Fibroblast of villous mesenchyme (primary cell): Measurements from ENCODE around the gene MICU1. TPM values are rescaled to one million over a fixed set of nuclear protein-coding genes. Genes with fewer than 3 reads are reported as not detected.

Experiments
- DNase-seq: peaks from one replicate; pipeline ENCODE4 v3.0.0-alpha.2; 2010; ENCODE audit warnings: low read depth
- H3K4me3 ChIP-seq: 2 replicates; pipeline ENCODE4 v1.5.1; 2011; ENCODE audit warnings: low read depth, mild to moderate bottlenecking, low read length
- CTCF ChIP-seq: IDR thresholded peaks from 2 replicates; pipeline ENCODE4 v1.5.1; 2012; ENCODE audit warnings: low read depth, mild to moderate bottlenecking, low read length; ENCODE audit not compliant: insufficient read depth
- total RNA-seq: library from RNA; depleted of rRNA; stranded (reverse); fragments of >200 nt; gene quantifications from 2 replicates; pipeline ENCODE4 v1.2.3, GENCODE V29; 2012

The MICU1 gene
- total RNA-seq, 1 donor, result 44.0 TPM

GRCh38 chr10:72539137-72539536, 86.7 kb downstream of the MICU1 start:
- TF ChIP-seq CTCF, result no peak
- no peak for DNase-seq

DNA sequence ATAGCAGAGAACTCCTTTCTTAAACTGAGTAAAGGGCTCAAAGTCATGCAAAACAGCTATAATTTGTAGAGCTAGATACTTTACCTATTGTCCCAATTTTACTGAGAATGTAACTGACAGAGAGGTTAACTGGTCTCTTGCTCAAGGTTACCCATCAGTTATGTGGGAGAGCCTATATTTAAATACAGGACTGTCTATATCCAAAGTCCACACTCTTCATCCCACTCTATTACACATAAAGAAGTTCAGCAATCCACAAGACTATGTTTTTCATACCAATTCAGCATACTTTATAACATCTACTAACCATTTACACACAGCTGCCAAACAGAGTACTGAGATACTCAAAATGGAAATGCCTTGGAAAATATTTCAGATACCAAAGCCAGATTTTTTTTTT, 100.2 kb downstream of the MICU1 start:
- no peak for DNase-seq
- H3K4me3 ChIP-seq, result no peak overlapping the region
- TF ChIP-seq CTCF, result no peak

More at GRCh38 chr10:72539137-72539536, 86.7 kb downstream of the MICU1 start:
- H3K4me3 ChIP-seq, result no peak overlapping the region

DNA sequence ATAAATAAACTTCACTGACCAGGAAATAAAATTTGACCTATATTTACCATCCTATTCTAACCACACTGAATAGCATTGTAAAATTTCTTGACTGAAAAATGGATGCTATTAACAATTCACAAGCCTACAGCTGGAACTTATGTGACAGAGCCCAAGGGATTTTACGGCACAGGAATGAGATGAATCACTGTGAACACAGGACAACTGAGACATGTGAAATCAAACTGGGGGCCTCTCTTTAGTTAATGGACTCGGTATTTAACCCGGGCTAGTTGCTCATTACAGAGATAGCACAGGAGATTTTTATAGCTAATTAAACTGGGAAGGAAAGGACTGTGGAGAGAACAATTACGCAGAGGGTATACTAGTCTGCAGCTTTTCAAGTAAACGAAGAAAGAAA, 100.6 kb downstream of the MICU1 start:
- DNase-seq, result peak; percentile 31
- H3K4me3 ChIP-seq, result no peak overlapping the region
- TF ChIP-seq CTCF, result no peak

DNA sequence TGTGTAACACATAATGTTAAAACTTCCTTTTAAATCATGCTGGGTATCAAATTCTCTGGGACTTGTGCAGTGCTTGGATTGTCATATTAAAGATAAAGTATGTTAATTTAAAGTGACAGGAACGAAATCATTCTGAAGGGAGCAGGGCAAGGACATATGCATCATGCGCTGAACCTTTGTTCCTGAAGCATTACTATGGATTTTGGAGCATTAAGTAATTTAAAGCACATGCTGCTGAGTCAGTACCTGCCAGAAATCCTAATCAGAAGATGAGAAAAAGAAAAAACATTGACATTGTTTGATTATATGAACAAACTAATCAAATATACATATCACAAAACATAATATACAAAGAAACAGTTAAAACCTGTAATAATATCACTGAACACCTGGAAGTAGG, 101.4 kb downstream of the MICU1 start:
- no peak for DNase-seq
- no peak overlapping the region for H3K4me3 ChIP-seq
- TF ChIP-seq CTCF, result no peak

- no peak for DNase-seq
- no peak for TF ChIP-seq CTCF
- no peak overlapping the region for H3K4me3 ChIP-seq
Observed at GRCh38 chr10:72523932-72524396, 101.9 kb downstream of the MICU1 start.

DNA sequence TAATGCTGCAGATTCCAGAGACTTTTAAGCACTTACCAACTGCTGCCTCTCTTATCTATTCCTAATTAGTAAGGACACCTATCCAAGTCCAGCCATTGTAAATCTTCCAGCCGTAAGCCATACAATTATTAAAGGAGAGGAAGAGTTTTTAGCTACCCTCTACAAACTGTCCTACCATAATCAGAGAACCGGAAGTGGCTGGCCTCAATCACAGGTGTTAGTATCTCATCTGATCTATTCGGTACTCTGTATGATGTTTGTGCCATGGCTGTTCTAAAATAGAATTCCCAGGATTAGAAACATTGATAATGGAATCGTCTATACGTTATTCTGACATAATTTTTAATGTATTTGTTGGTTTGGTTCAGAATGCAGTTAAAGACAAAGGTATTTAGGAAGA, 102.8 kb downstream of the MICU1 start:
- no peak overlapping the region for H3K4me3 ChIP-seq
- no peak for TF ChIP-seq CTCF
- DNase-seq, result no peak

GRCh38 chr10:72517244-72517643, 108.6 kb downstream of the MICU1 start:
- TF ChIP-seq CTCF, result no peak
- DNase-seq, result no peak
- no peak overlapping the region for H3K4me3 ChIP-seq
